ENCODE results near the gene ISM1. TPM values are rescaled to one million over a fixed set of nuclear protein-coding genes. Genes with fewer than 3 reads are reported as not detected.

Gene ISM1
- total and polyA plus RNA-seq, 2 of the 13 experiments (the other 11 are each of a cell fraction or from before 2014, with no cell fraction given) = 0.40 to 1.4 TPM

DNA sequence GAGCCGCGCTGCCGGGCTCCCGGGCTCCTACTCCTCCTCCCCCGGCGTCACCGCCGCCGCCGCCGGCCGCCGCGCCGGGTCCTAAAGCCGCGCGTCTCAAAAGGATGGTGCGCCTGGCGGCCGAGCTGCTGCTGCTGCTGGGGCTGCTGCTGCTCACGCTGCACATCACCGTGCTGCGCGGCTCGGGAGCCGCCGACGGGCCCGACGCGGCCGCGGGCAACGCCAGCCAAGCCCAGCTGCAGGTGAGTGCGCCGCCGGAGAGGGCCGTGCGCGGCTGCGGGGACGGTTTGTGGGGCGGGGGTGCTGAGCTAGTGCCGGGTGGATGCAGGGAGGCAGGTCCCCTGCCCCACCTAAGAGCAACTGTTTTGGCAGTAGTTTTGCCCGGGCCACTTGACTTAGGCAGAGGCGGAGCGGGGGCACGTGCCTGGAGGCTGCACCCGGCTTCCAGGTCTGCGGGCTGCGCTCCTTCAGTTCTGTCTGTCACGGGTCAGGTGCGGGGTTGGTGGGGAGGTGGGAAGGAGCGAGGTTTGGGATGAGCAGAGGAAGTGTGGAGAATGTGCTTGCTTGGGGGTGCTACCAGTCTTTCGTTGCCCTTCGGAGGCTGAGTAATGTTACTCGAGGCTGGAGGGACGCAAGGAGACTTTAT, 722 bp downstream of the ISM1 start:
- DNase-seq (ENCODE audit: low spot score) = peak; percentile 65
- peak; percentile 89 for ATAC-seq
- 0 out of 2 replicates have a peak overlapping the region, but pooled peaks have one; percentile 10 for H3K9ac ChIP-seq (ENCODE audit: insufficient read depth, low read depth, low read length)
- ChIA-PET POLR2A (interaction anchor here (1.0 to 1.7 kb wide), 2 partner anchors 22 to 40 kb away, joined by 4 to 12 read pairs; no protein-coding TSS in a partner anchor), CTCF (ENCODE audit: low intra/inter-chr PET ratio, low total read pairs) (no interaction called here)
- no TSS peak for BruUV-seq (replicated peaks)
- no peaks in the 10 kb centered on the region for H3K36me3 ChIP-seq (replicated peaks in 1 of 2; ENCODE audit: control insufficient read depth in 1 of 2, insufficient read depth in 2 of 2, low read length in 2 of 2)
- FAIRE-seq = no peak
- no peak overlapping the region for H3K27ac ChIP-seq (ENCODE audit: extremely low read length, insufficient read depth, low read length)
- in situ Hi-C loops (cut with HindIII; ENCODE audit: extremely low pct_ligation_motif_present, low pct_unique_long_range_greater_than_20kb) = no loop called here
- peak overlapping the region; percentile 65 to 81 (median 77) for H3K4me3 ChIP-seq (replicated peaks in 1 of 3; ENCODE audit: insufficient read depth in 1 of 3, low read depth in 2 of 3, low read length in 3 of 3)
- peaks cover 0 to 35% of the 10 kb centered on the region in 2 experiments; a peak in 3 of 5 replicates for H3K27me3 ChIP-seq (ENCODE audit: control insufficient read depth in 1 of 2, insufficient read depth in 2 of 2, low read length in 2 of 2)
- H3K4me2 ChIP-seq (ENCODE audit: low read depth, low read length) = peak overlapping the region; percentile 94
- intact Hi-C loops (cut with micrococcal nuclease; ENCODE audit: unreplicated experiment) = loop anchor here (1.0 to 5.0 kb wide), 3 partner anchors 23 to 326 kb away; no protein-coding TSS in a partner anchor
- H3K9me3 ChIP-seq (ENCODE audit: low read length) = peaks cover 8% of the 10 kb centered on the region
- WGBS (ENCODE audit: low lambda C conversion rate) = 6% methylated on average over 36 of the region's 59 CpGs
- H3K79me2 ChIP-seq (ENCODE audit: insufficient read depth, low read length) = no peaks in the 10 kb centered on the region
- no peaks in the 10 kb centered on the region for H4K20me1 ChIP-seq (ENCODE audit: insufficient read depth, low read length)
- H3K4me1 ChIP-seq (ENCODE audit: insufficient read depth, low read length) = peaks cover 22% of the 10 kb centered on the region
- no peak overlapping the region for H2AFZ ChIP-seq (ENCODE audit: low read length)
- TF ChIP-seq U2AF1 (optimal IDR thresholded peaks at IDR 0.05; ENCODE audit: low read depth, low read length) (peak; percentile 42), PHF8 (CRISPR knock-in tag; IDR thresholded peaks at IDR 0.05) (0 out of 2 replicates have a peak, but pooled peaks have one; percentile 18), ERF (CRISPR knock-in tag; IDR thresholded peaks at IDR 0.05) (peak; percentile 39; the same call in 1 of the 2 replicates), ZNF614 (CRISPR knock-in tag; IDR thresholded peaks at IDR 0.05; ENCODE audit: borderline replicate concordance) (peak; percentile 71; the same call in 1 of the 2 replicates), SMAD9 (CRISPR knock-in tag; IDR thresholded peaks at IDR 0.05) (no peak), ZNF761 (CRISPR knock-in tag; conservative IDR thresholded peaks at IDR 0.05) (peak; percentile 76; the same call in 1 of the 2 replicates), POLR2G (IDR thresholded peaks at IDR 0.05; ENCODE audit: low read depth, low read length) (peak; percentile 68)
- TF ChIP-seq, protein P1, sequence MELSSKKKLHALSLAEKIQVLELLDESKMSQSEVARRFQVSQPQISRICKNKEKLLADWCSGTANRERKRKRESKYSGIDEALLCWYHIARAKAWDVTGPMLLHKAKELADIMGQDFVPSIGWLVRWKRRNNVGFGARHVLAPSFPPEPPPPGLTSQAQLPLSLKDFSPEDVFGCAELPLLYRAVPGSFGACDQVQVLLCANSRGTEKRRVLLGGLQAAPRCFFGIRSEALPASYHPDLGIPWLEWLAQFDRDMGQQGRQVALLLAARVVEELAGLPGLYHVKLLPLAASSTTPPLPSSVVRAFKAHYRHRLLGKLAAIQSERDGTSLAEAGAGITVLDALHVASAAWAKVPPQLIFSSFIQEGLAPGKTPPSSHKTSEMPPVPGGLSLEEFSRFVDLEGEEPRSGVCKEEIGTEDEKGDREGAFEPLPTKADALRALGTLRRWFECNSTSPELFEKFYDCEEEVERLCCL (CRISPR knock-in tag; IDR thresholded peaks at IDR 0.05; ENCODE audit: borderline replicate concordance) = no peak
- TF ChIP-seq, protein P2, sequence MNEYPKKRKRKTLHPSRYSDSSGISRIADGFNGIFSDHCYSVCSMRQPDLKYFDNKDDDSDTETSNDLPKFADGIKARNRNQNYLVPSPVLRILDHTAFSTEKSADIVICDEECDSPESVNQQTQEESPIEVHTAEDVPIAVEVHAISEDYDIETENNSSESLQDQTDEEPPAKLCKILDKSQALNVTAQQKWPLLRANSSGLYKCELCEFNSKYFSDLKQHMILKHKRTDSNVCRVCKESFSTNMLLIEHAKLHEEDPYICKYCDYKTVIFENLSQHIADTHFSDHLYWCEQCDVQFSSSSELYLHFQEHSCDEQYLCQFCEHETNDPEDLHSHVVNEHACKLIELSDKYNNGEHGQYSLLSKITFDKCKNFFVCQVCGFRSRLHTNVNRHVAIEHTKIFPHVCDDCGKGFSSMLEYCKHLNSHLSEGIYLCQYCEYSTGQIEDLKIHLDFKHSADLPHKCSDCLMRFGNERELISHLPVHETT (CRISPR knock-in tag; conservative IDR thresholded peaks at IDR 0.05) = 0 out of 2 replicates have a peak, but pooled peaks have one; percentile 36
- TF ChIP-seq, protein P3, sequence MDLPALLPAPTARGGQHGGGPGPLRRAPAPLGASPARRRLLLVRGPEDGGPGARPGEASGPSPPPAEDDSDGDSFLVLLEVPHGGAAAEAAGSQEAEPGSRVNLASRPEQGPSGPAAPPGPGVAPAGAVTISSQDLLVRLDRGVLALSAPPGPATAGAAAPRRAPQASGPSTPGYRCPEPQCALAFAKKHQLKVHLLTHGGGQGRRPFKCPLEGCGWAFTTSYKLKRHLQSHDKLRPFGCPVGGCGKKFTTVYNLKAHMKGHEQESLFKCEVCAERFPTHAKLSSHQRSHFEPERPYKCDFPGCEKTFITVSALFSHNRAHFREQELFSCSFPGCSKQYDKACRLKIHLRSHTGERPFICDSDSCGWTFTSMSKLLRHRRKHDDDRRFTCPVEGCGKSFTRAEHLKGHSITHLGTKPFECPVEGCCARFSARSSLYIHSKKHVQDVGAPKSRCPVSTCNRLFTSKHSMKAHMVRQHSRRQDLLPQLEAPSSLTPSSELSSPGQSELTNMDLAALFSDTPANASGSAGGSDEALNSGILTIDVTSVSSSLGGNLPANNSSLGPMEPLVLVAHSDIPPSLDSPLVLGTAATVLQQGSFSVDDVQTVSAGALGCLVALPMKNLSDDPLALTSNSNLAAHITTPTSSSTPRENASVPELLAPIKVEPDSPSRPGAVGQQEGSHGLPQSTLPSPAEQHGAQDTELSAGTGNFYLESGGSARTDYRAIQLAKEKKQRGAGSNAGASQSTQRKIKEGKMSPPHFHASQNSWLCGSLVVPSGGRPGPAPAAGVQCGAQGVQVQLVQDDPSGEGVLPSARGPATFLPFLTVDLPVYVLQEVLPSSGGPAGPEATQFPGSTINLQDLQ (CRISPR knock-in tag; IDR thresholded peaks at IDR 0.05) = peak; percentile 61; the same call in 1 of the 2 replicates
- TF ChIP-seq, protein P4, sequence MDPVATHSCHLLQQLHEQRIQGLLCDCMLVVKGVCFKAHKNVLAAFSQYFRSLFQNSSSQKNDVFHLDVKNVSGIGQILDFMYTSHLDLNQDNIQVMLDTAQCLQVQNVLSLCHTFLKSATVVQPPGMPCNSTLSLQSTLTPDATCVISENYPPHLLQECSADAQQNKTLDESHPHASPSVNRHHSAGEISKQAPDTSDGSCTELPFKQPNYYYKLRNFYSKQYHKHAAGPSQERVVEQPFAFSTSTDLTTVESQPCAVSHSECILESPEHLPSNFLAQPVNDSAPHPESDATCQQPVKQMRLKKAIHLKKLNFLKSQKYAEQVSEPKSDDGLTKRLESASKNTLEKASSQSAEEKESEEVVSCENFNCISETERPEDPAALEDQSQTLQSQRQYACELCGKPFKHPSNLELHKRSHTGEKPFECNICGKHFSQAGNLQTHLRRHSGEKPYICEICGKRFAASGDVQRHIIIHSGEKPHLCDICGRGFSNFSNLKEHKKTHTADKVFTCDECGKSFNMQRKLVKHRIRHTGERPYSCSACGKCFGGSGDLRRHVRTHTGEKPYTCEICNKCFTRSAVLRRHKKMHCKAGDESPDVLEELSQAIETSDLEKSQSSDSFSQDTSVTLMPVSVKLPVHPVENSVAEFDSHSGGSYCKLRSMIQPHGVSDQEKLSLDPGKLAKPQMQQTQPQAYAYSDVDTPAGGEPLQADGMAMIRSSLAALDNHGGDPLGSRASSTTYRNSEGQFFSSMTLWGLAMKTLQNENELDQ (CRISPR knock-in tag; IDR thresholded peaks at IDR 0.05; ENCODE audit: borderline replicate concordance) = no peak
- TF ChIP-seq, protein P5, sequence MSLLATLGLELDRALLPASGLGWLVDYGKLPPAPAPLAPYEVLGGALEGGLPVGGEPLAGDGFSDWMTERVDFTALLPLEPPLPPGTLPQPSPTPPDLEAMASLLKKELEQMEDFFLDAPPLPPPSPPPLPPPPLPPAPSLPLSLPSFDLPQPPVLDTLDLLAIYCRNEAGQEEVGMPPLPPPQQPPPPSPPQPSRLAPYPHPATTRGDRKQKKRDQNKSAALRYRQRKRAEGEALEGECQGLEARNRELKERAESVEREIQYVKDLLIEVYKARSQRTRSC (CRISPR knock-in tag; IDR thresholded peaks at IDR 0.05; ENCODE audit: low read depth) = no peak

Measured in HepG2 (cell line).